Calu3 (cell line): ENCODE data around the gene RFPL3. TPM values are rescaled to one million over a fixed set of nuclear protein-coding genes. Genes with fewer than 3 reads are reported as not detected.
"Not testable (repeated sequence)": the region's sequence is repeated elsewhere in the genome, so short reads cannot be mapped to it uniquely, and the experiment has no call there.

ENCODE experiments used
- Bru-seq: library from RNA; stranded (reverse); fragments of 400-500 nt; gene quantifications from one replicate; lab custom pipeline; 2021; lab: Mats Ljungman, UMichigan
- BruChase-seq, 2 experiments: library from RNA; stranded (reverse); fragments of 400-500 nt; gene quantifications; one replicate each; lab custom pipeline; 2021; lab: Mats Ljungman, UMichigan
- BruUV-seq: library from RNA; stranded (reverse); fragments of 400-500 nt; replicated peaks from 2 replicates; lab custom pipeline; 2021; lab: Mats Ljungman, UMichigan
- CTCF ChIA-PET: fragments of 300-600 bp; sonication (Branson Sonifier 250); formaldehyde crosslinking; loops from one replicate; lab custom pipeline; 2022; ENCODE audit warnings: antibody characterized with exemption; lab: Charles Lee
- DNase-seq: peaks from one replicate; pipeline ENCODE4 v3.0.0; 2022
- H3K27ac Mint-ChIP-seq: one replicate; pipeline ENCODE4 v1.8.0; 2022; ENCODE audit warnings: mixed read lengths; ENCODE audit not compliant: unreplicated experiment
- H3K27me3 Mint-ChIP-seq: one replicate; pipeline ENCODE4 v1.8.0; 2022; ENCODE audit warnings: mixed read lengths; ENCODE audit not compliant: unreplicated experiment
- H3K36me3 Mint-ChIP-seq: one replicate; pipeline ENCODE4 v1.8.0; 2022; ENCODE audit warnings: mild to moderate bottlenecking, moderate library complexity, mixed read lengths; ENCODE audit not compliant: insufficient read depth, unreplicated experiment
- H3K4me1 Mint-ChIP-seq: one replicate; pipeline ENCODE4 v1.8.0; 2022; ENCODE audit warnings: mild to moderate bottlenecking, low read depth, mixed read lengths; ENCODE audit not compliant: unreplicated experiment
- H3K4me3 Mint-ChIP-seq: one replicate; pipeline ENCODE4 v1.8.0; 2022; ENCODE audit warnings: mild to moderate bottlenecking, low read depth, moderate library complexity, mixed read lengths; ENCODE audit not compliant: unreplicated experiment
- H3K9me3 Mint-ChIP-seq: one replicate; pipeline ENCODE4 v1.8.0; 2022; ENCODE audit warnings: low read depth, mixed read lengths; ENCODE audit not compliant: unreplicated experiment
- CTCF ChIP-seq: fragments of 200-600 bp; IDR thresholded peaks from one replicate; pipeline ENCODE4 v1.8.0; 2022; ENCODE audit warnings: antibody characterized with exemption; ENCODE audit not compliant: unreplicated experiment
- intact Hi-C: fragments of 100-400 bp; cut with micrococcal nuclease; formaldehyde crosslinking; loops from one replicate; pipeline ENCODE4 v1.10.0; 2022; ENCODE audit not compliant: unreplicated experiment
- long read RNA-seq: library from polyadenylated mRNA; stranded (forward); transcript quantifications from one replicate; pipeline ENCODE4 v2.0.0, GENCODE V29; 2022
- total RNA-seq: library from RNA; stranded (reverse); gene quantifications from 2 replicates; pipeline ENCODE4 v1.2.3, GENCODE V29; 2022

RFPL3 gene
- not detected in 2 replicates for total RNA-seq
- Bru-seq, nascent RNA: not detected
- not detected for BruChase-seq, experiment 1, labeled RNA remaining after a 6-hour chase
- not detected for BruChase-seq, experiment 2, labeled RNA remaining after a 2-hour chase
- long read RNA-seq: 0 reads

GRCh38 chr22:32357567-32357966 lies at the start of gene RFPL3:
Gene RFPL3, plus strand, starts transcription at chr22:32357867. Its CDS starts 205 bp downstream, at chr22:32358072.
- DNase-seq, BruUV-seq, H3K4me1 Mint-ChIP-seq, CTCF ChIA-PET, H3K27ac Mint-ChIP-seq, H3K36me3 Mint-ChIP-seq, H3K4me3 Mint-ChIP-seq, H3K9me3 Mint-ChIP-seq: not testable (repeated sequence)
- H3K27me3 Mint-ChIP-seq: peaks cover 31% of the 10 kb centered on the region
- intact Hi-C loops: loop anchor here (5.0 kb wide), 1 partner anchor 255 kb away; no protein-coding TSS in a partner anchor

- intact Hi-C loops: no loop called here
- Mint-ChIP-seq H3K4me3 (no peak overlapping the region), H3K4me1 (no peaks in the 10 kb centered on the region), H3K9me3 (no peaks in the 10 kb centered on the region), H3K27ac (no peak overlapping the region), H3K36me3 (no peaks in the 10 kb centered on the region), H3K27me3 (peaks cover 79% of the 10 kb centered on the region)
- CTCF ChIA-PET: no interaction called here
- DNase-seq: no peak
- TF ChIP-seq CTCF: no peak
- BruUV-seq: no TSS peak
Observed at GRCh38 chr22:32308191-32308590, 49.5 kb upstream of the RFPL3 start.

- no peak overlapping the region for H3K27ac Mint-ChIP-seq
- no peaks in the 10 kb centered on the region for H3K4me1 Mint-ChIP-seq
- TF ChIP-seq CTCF: no peak
- H3K36me3 Mint-ChIP-seq: no peaks in the 10 kb centered on the region
- peaks cover 79% of the 10 kb centered on the region for H3K27me3 Mint-ChIP-seq
- H3K4me3 Mint-ChIP-seq: no peak overlapping the region
- CTCF ChIA-PET: no interaction called here
- DNase-seq: no peak
- intact Hi-C loops: no loop called here
- no TSS peak for BruUV-seq
- no peaks in the 10 kb centered on the region for H3K9me3 Mint-ChIP-seq
Observed at GRCh38 chr22:32308934-32309333, 48.7 kb upstream of the RFPL3 start.

- H3K27me3 Mint-ChIP-seq: peaks cover 79% of the 10 kb centered on the region
- BruUV-seq: no TSS peak
- CTCF ChIA-PET: no interaction called here
Observed at GRCh38 chr22:32309585-32310251, 47.9 kb upstream of the RFPL3 start.

More at GRCh38 chr22:32309585-32310251, 47.9 kb upstream of the RFPL3 start:
- Mint-ChIP-seq H3K4me3 (no peak overlapping the region), H3K9me3 (no peaks in the 10 kb centered on the region), H3K4me1 (no peaks in the 10 kb centered on the region), H3K36me3 (no peaks in the 10 kb centered on the region), H3K27ac (no peak overlapping the region)
- no peak for DNase-seq
- TF ChIP-seq CTCF: no peak
- intact Hi-C loops: no loop called here
